K562 (cell line): ENCODE data around the gene EHD2. TPM values are rescaled to one million over a fixed set of nuclear protein-coding genes. Genes with fewer than 3 reads are reported as not detected.

Experiments
- ARHGAP35 ChIP-seq: fragments of 450-650 bp; IDR thresholded peaks from 2 replicates; pipeline ENCODE4 v1.6.1; 2018; ENCODE audit not compliant: partially characterized antibody
- ESRRA ChIP-seq: fragments of 450-650 bp; IDR thresholded peaks from 2 replicates; pipeline ENCODE4 v1.6.1; 2014; ENCODE audit warnings: low read depth, mild to moderate bottlenecking, moderate library complexity, borderline replicate concordance
- ETS2 ChIP-seq: IDR thresholded peaks from 2 replicates; pipeline ENCODE4 v1.6.1; 2016; ENCODE audit warnings: borderline replicate concordance, missing genetic modification characterization, mild to moderate bottlenecking, moderate library complexity, missing compliant biosample characterization; ENCODE audit not compliant: poor library complexity, severe bottlenecking
- HINFP ChIP-seq: fragments of 450-650 bp; conservative IDR thresholded peaks from 2 replicates; pipeline ENCODE4 v1.6.1; 2016; ENCODE audit warnings: missing genetic modification characterization, low read depth, mild to moderate bottlenecking, control low read depth, missing compliant biosample characterization
- NCOA1 ChIP-seq: fragments of 450-650 bp; IDR thresholded peaks from 2 replicates; pipeline ENCODE4 v1.6.1; 2016; ENCODE audit warnings: low read depth
- RERE ChIP-seq: sonication (generic); formaldehyde crosslinking; IDR thresholded peaks from 2 replicates; pipeline ENCODE4 v1.8.0; 2023; ENCODE audit warnings: missing genetic modification reagents, mild to moderate bottlenecking, borderline replicate concordance
- TAF1 ChIP-seq: IDR thresholded peaks from 2 replicates; pipeline ENCODE4 v1.6.1; 2011; ENCODE audit warnings: mild to moderate bottlenecking, low read length, moderate library complexity; ENCODE audit not compliant: insufficient read depth, control insufficient read depth, severe bottlenecking; ENCODE audit errors: extremely low read depth
- U2AF2 ChIP-seq: fragments of 200-400 bp; formaldehyde crosslinking; optimal IDR thresholded peaks from 2 replicates; pipeline ENCODE3; 2017; ENCODE audit warnings: low read depth, mild to moderate bottlenecking, low read length
- ZBTB40 ChIP-seq, 2 experiments: fragments of 450-650 bp in 1 of 2; sonication (generic) in 1 of 2; formaldehyde crosslinking in 1 of 2; IDR thresholded peaks; 2 replicates each; pipeline versions ENCODE4 v1.7.1 to v1.9.0; 2016 to 2022; ENCODE audit warnings: inconsistent platforms in 1 of 2, mild to moderate bottlenecking in 1 of 2, missing genetic modification reagents in 1 of 2
- polyA plus RNA-seq, 8 experiments: library from polyadenylated mRNA; depleted of rRNA in 4 of 8; stranded (reverse) in 5 of 8; unstranded in 3 of 8; fragments of >200 nt; fragmentation: Nextera tagmentation in 2 of 8; fragmentation: Illumina TruSeq in 1 of 8; extraction: Ambion mirVana in 2 of 8; extraction: Trizol in 1 of 8; gene quantifications; 2 replicates each; pipeline versions ENCODE4 v1.2.1 to v1.2.3, GENCODE V29; 2011 to 2014; ENCODE audit warnings: inconsistent platforms in 1 of 8, missing spikeins in 1 of 8
- total RNA-seq, 7 experiments: library from RNA; depleted of rRNA in 6 of 7; stranded (reverse); fragments of >200 nt in 6 of 7; fragmentation: Illumina TruSeq in 2 of 7; extraction: Trizol in 2 of 7; gene quantifications; 2 replicates each; pipeline versions ENCODE4 v1.2.1 to v1.2.3, GENCODE V29; 2011 to 2021; ENCODE audit warnings: low replicate concordance in 1 of 7

The EHD2 gene
- total and polyA plus RNA-seq, 9 of the 15 experiments (the other 6 are each of a cell fraction or from before 2014, with no cell fraction given), result 1.7 to 32.2 (median 3.0) TPM

- TF ChIP-seq RERE, result no peak
- no peak for TF ChIP-seq ZBTB40 (IDR thresholded peaks at IDR 0.05)
- TF ChIP-seq ZBTB40 (CRISPR knock-in tag; IDR thresholded peaks at IDR 0.05), result no peak
- no peak for TF ChIP-seq ESRRA
- no peak for TF ChIP-seq TAF1
- TF ChIP-seq HINFP, result no peak
- no peak for TF ChIP-seq U2AF2
- TF ChIP-seq ETS2 (tag), result no peak
- no peak for TF ChIP-seq ARHGAP35
- TF ChIP-seq NCOA1, result no peak
These were observed 15.2 kb upstream of the EHD2 start (continued) for GRCh38 chr19:47697863-47698609.
